IMR-90 (cell line): Measurements from ENCODE around the gene PRELID2. TPM values are rescaled to one million over a fixed set of nuclear protein-coding genes. Genes with fewer than 3 reads are reported as not detected.

Source experiments
- ATAC-seq: fragments of 200-7000 bp; cut with Tn5 transposase; 2 replicates; pipeline ENCODE4 v1.9.1; 2020; ENCODE audit warnings: low read depth, mild to moderate bottlenecking, moderate library complexity
- BruUV-seq: library from RNA; stranded (reverse); fragments of 400-500 nt; replicated peaks from 2 replicates; lab custom pipeline; 2021; lab: Mats Ljungman, UMichigan
- CTCF ChIA-PET: fragments of 300-600 bp; formaldehyde crosslinking; extraction: SDS; loops from one replicate; lab custom pipeline; 2021; ENCODE audit warnings: antibody characterized with exemption; lab: Yijun Ruan, JAX
- POLR2A ChIA-PET: fragments of 300-600 bp; sonication (Branson Sonifier 250); formaldehyde crosslinking; loops from one replicate; lab custom pipeline; 2022; ENCODE audit warnings: antibody characterized with exemption; ENCODE audit not compliant: unreplicated experiment; lab: Charles Lee
- DNase-seq: peaks from one replicate; pipeline ENCODE4 v3.0.0; 2013
- H2AFZ ChIP-seq: replicated peaks from 2 replicates; pipeline ENCODE3; 2013; ENCODE audit warnings: low read length, mild to moderate bottlenecking; ENCODE audit not compliant: poor library complexity
- H2AK5ac ChIP-seq: 2 replicates; pipeline ENCODE4 v1.6.1; 2013; ENCODE audit warnings: low read depth, low read length, inconsistent platforms
- H2AK9ac ChIP-seq: replicated peaks from 2 replicates; pipeline ENCODE3; 2013; ENCODE audit warnings: mild to moderate bottlenecking, low read depth, low read length, moderate library complexity; ENCODE audit not compliant: poor library complexity
- H2BK120ac ChIP-seq: 2 replicates; pipeline ENCODE4 v1.6.1; 2013; ENCODE audit warnings: low read depth, low read length, inconsistent platforms
- H2BK15ac ChIP-seq: 3 replicates; pipeline ENCODE4 v1.6.1; 2013; ENCODE audit warnings: low read depth, low read length, inconsistent platforms
- H2BK20ac ChIP-seq: 2 replicates; pipeline ENCODE4 v1.6.1; 2013; ENCODE audit warnings: low read depth, mild to moderate bottlenecking, inconsistent platforms, low read length, moderate library complexity
- H2BK5ac ChIP-seq: 2 replicates; pipeline ENCODE4 v1.6.1; 2013; ENCODE audit warnings: mild to moderate bottlenecking, low read depth, low read length, inconsistent platforms; ENCODE audit not compliant: poor library complexity, severe bottlenecking
- H3K14ac ChIP-seq: replicated peaks from 2 replicates; pipeline ENCODE4 v1.6.1; 2013; ENCODE audit warnings: low read depth, low read length, inconsistent platforms
- H3K18ac ChIP-seq: 2 replicates; pipeline ENCODE4 v1.6.1; 2013; ENCODE audit warnings: low read depth, low read length, control low read depth
- H3K23ac ChIP-seq: 2 replicates; pipeline ENCODE4 v1.6.1; 2013; ENCODE audit warnings: low read depth, low read length, inconsistent platforms
- H3K27ac ChIP-seq: 2 replicates; pipeline ENCODE4 v1.5.1; 2013; ENCODE audit warnings: mild to moderate bottlenecking, control low read depth, low read length; ENCODE audit not compliant: insufficient read depth
- H3K27me3 ChIP-seq: 2 replicates; pipeline ENCODE4 v1.6.1; 2013; ENCODE audit warnings: low read length; ENCODE audit not compliant: control insufficient read depth, insufficient read depth
- H3K36me3 ChIP-seq: 2 replicates; pipeline ENCODE4 v1.6.1; 2013; ENCODE audit warnings: low read length, mixed read lengths; ENCODE audit not compliant: control insufficient read depth, insufficient read depth
- H3K4ac ChIP-seq: 2 replicates; pipeline ENCODE4 v1.6.1; 2013; ENCODE audit warnings: low read depth, low read length, inconsistent platforms
- H3K4me1 ChIP-seq: 2 replicates; pipeline ENCODE4 v1.6.1; 2013; ENCODE audit warnings: low read length, mixed read lengths; ENCODE audit not compliant: control insufficient read depth, insufficient read depth
- H3K4me2 ChIP-seq: 2 replicates; pipeline ENCODE4 v1.6.1; 2013; ENCODE audit warnings: low read depth, mild to moderate bottlenecking, control low read depth, low read length, moderate library complexity
- H3K4me3 ChIP-seq: 2 replicates; pipeline ENCODE4 v1.5.1; 2013; ENCODE audit warnings: low read depth, mild to moderate bottlenecking, control low read depth, low read length, moderate library complexity; ENCODE audit not compliant: insufficient read depth
- H3K56ac ChIP-seq: 2 replicates; pipeline ENCODE4 v1.6.1; 2013; ENCODE audit warnings: low read length, inconsistent platforms; ENCODE audit not compliant: insufficient read depth; ENCODE audit errors: extremely low read depth
- H3K79me1 ChIP-seq, 2 experiments: 2 replicates each; pipeline ENCODE4 v1.6.1; 2013; ENCODE audit warnings: low read length in 2 of 2, inconsistent platforms in 1 of 2, low read depth in 1 of 2
- H3K9ac ChIP-seq: 2 replicates; pipeline ENCODE4 v1.6.1; 2013; ENCODE audit warnings: low read depth, low read length, control low read depth
- H3K9me1 ChIP-seq: 2 replicates; pipeline ENCODE4 v1.6.1; 2013; ENCODE audit warnings: low read length, inconsistent platforms; ENCODE audit not compliant: insufficient read depth
- H3K9me3 ChIP-seq: 2 replicates; pipeline ENCODE4 v1.6.1; 2013; ENCODE audit warnings: low read length; ENCODE audit not compliant: control insufficient read depth, insufficient read depth
- H4K20me1 ChIP-seq: 2 replicates; pipeline ENCODE4 v1.6.1; 2013; ENCODE audit warnings: low read length, inconsistent platforms; ENCODE audit not compliant: insufficient read depth
- H4K5ac ChIP-seq: 2 replicates; pipeline ENCODE4 v1.6.1; 2013; ENCODE audit warnings: mild to moderate bottlenecking, low read depth, low read length, control low read depth
- H4K8ac ChIP-seq, 2 experiments: 2 replicates each; pipeline ENCODE4 v1.6.1; 2013; ENCODE audit warnings: low read depth in 2 of 2, low read length in 2 of 2, control low read depth in 1 of 2, inconsistent platforms in 1 of 2
- H4K91ac ChIP-seq: 2 replicates; pipeline ENCODE4 v1.6.1; 2013; ENCODE audit warnings: low read depth, low read length, inconsistent platforms; ENCODE audit not compliant: insufficient read depth
- BHLHE40 ChIP-seq: fragments of 150-350 bp; IDR thresholded peaks from 2 replicates; pipeline ENCODE4 v1.6.1; 2016; ENCODE audit warnings: mild to moderate bottlenecking, low read depth, low read length
- CHD1 ChIP-seq: IDR thresholded peaks from 2 replicates; pipeline ENCODE4 v1.6.1; 2012; ENCODE audit warnings: low read depth, low read length, improper control_type of control experiment
- CTCF ChIP-seq: conservative IDR thresholded peaks from 2 replicates; pipeline ENCODE4 v1.5.1; 2012; ENCODE audit warnings: mild to moderate bottlenecking, low read depth, low read length, improper control_type of control experiment
- ELK1 ChIP-seq: fragments of 150-350 bp; IDR thresholded peaks from 2 replicates; pipeline ENCODE4 v1.6.1; 2016; ENCODE audit warnings: low read depth, mild to moderate bottlenecking, low read length, moderate library complexity, borderline replicate concordance
- POLR2A ChIP-seq: IDR thresholded peaks from 2 replicates; pipeline ENCODE4 v1.6.1; 2012; ENCODE audit warnings: mild to moderate bottlenecking, low read depth, low read length
- RCOR1 ChIP-seq: IDR thresholded peaks from 2 replicates; pipeline ENCODE4 v1.6.1; 2012; ENCODE audit warnings: mild to moderate bottlenecking, low read length, improper control_type of control experiment; ENCODE audit not compliant: insufficient replicate concordance
- SMC3 ChIP-seq: fragments of 150-350 bp; IDR thresholded peaks from 2 replicates; pipeline ENCODE4 v1.6.1; 2016; ENCODE audit warnings: low read depth, mild to moderate bottlenecking, antibody characterized with exemption, low read length, moderate library complexity
- WGBS, 2 experiments: methylation state at CpG; one replicate each; pipeline versions ENCODE4 v1.1.5 to v1.1.7; 2013; ENCODE audit warnings: missing lambda C conversion rate in 2 of 2; ENCODE audit not compliant: insufficient read length in 1 of 2; ENCODE audit errors: extremely low coverage in 2 of 2; 5-methylcytosine and 5-hydroxymethylcytosine counted together
- dilution Hi-C: fragments of 300-500 bp; cut with HindIII; formaldehyde crosslinking; loops from one replicate; pipeline ENCODE4 v1.14.3; 2018; ENCODE audit warnings: low sequenced_read_pairs; ENCODE audit not compliant: unreplicated experiment
- in situ Hi-C: fragments of 300-500 bp; cut with MboI; formaldehyde crosslinking; loops from 3 replicates; pipeline ENCODE4 v1.14.3; 2019; ENCODE audit warnings: low sequenced_read_pairs, inconsistent platforms, mixed read lengths
- intact Hi-C: fragments of 100-400 bp; cut with micrococcal nuclease; formaldehyde crosslinking; loops from 2 replicates; pipeline ENCODE4 v1.10.0; 2022
- polyA plus RNA-seq, 3 experiments: library from polyadenylated mRNA; depleted of rRNA; stranded (reverse); fragments of >200 nt; gene quantifications; 2 replicates each; pipeline ENCODE4 v1.2.3, GENCODE V29; 2012; ENCODE audit warnings: low replicate concordance in 1 of 3
- total RNA-seq: library from RNA; depleted of rRNA; stranded (reverse); fragments of >200 nt; gene quantifications from 2 replicates; pipeline ENCODE4 v1.2.3, GENCODE V29; 2012

The PRELID2 gene
- total and polyA plus RNA-seq, 2 of the 4 experiments (the other 2 are of a cell fraction), result 4.9 to 8.6 TPM

- Histone ChIP-seq H3K18ac (no peak overlapping the region), H2AK5ac (no peak overlapping the region), H4K20me1 (no peaks in the 10 kb centered on the region), H3K9ac (no peak overlapping the region), H2BK5ac (no peak overlapping the region), H3K79me1 (no peaks in the 10 kb centered on the region), H3K4me2 (no peak overlapping the region), H3K4me3 (no peak overlapping the region), H3K36me3 (no peaks in the 10 kb centered on the region), H3K27me3 (no peaks in the 10 kb centered on the region), H3K9me1 (no peaks in the 10 kb centered on the region), H4K8ac (no peak overlapping the region), H4K5ac (no peak overlapping the region), H3K56ac (no peak overlapping the region), H2BK20ac (no peak overlapping the region), H3K9me3 (no peaks in the 10 kb centered on the region), H2BK120ac (no peak overlapping the region), H3K4ac (no peak overlapping the region), H3K23ac (no peak overlapping the region), H2BK15ac (no peak overlapping the region), H3K4me1 (no peaks in the 10 kb centered on the region), H4K91ac (no peak overlapping the region), H3K14ac (no peak overlapping the region), H2AK9ac (no peak overlapping the region), H2AFZ (no peak overlapping the region), H3K27ac (no peak overlapping the region)
- POLR2A ChIA-PET, result no interaction called here
- no peak for TF ChIP-seq BHLHE40
- TF ChIP-seq ELK1, result no peak
- TF ChIP-seq CHD1, result no peak
- no peak for TF ChIP-seq RCOR1
- no peak for TF ChIP-seq SMC3
- no peak for TF ChIP-seq CTCF
- no peak for TF ChIP-seq POLR2A
- intact Hi-C loops, result no loop called here
- in situ Hi-C loops, result no loop called here
- no peak for ATAC-seq
- WGBS, 2 experiments, result no CpG with 5 or more reads among the region's 3 CpGs
- CTCF ChIA-PET, result no interaction called here
- no TSS peak for BruUV-seq
- no peak for DNase-seq
- dilution Hi-C loops, result no loop called here
Measured at GRCh38 chr5:145768863-145769262, 66.3 kb downstream of the PRELID2 start.
